Activated CD4-positive, alpha-beta T cell treated with anti-CD3 and anti-CD28 coated beads for 36 hours (primary cell): ENCODE measurements around the gene TMPRSS9. TPM values are rescaled to one million over a fixed set of nuclear protein-coding genes. Genes with fewer than 3 reads are reported as not detected.

Source experiments
- ATAC-seq: fragments of 200-7000 bp; cut with Tn5 transposase; one replicate; pipeline ENCODE4 v1.10.0; 2021; ENCODE audit warnings: mild to moderate bottlenecking, moderate library complexity
- CTCF ChIA-PET: fragments of 350-600 bp; sonication (Branson Sonifier 250); formaldehyde crosslinking; loops from one replicate; lab custom pipeline; 2021; ENCODE audit warnings: antibody characterized with exemption; lab: Charles Lee
- POLR2A ChIA-PET: fragments of 350-600 bp; sonication (Branson Sonifier 250); formaldehyde crosslinking; loops from one replicate; lab custom pipeline; 2021; ENCODE audit warnings: antibody characterized with exemption, inconsistent platforms; lab: Charles Lee
- DNase-seq: peaks from one replicate; pipeline ENCODE4 v3.0.0-alpha.2; 2020
- H3K27ac Mint-ChIP-seq: one replicate; pipeline ENCODE4 v1.8.0; 2021; ENCODE audit warnings: mixed read lengths
- H3K27me3 Mint-ChIP-seq: one replicate; pipeline ENCODE4 v1.8.0; 2021; ENCODE audit warnings: mixed read lengths
- H3K36me3 Mint-ChIP-seq: one replicate; pipeline ENCODE4 v1.8.0; 2021; ENCODE audit warnings: low read depth, mixed read lengths
- H3K4me1 Mint-ChIP-seq: one replicate; pipeline ENCODE4 v1.8.0; 2021; ENCODE audit warnings: mixed read lengths
- H3K4me3 Mint-ChIP-seq: one replicate; pipeline ENCODE4 v1.8.0; 2021; ENCODE audit warnings: mild to moderate bottlenecking, moderate library complexity, mixed read lengths
- H3K9me3 Mint-ChIP-seq: one replicate; pipeline ENCODE4 v1.8.0; 2021; ENCODE audit warnings: low read depth, mixed read lengths
- intact Hi-C, 2 experiments: fragments of 100-400 bp; cut with DNase I in 1 of 2; cut with micrococcal nuclease in 1 of 2; formaldehyde crosslinking; loops; one replicate each; pipeline versions ENCODE4 v1.14.2 to v1.15.1; 2022 to 2024; cut with DNase I, micrococcal nuclease
- total RNA-seq, 2 experiments: library from RNA; stranded (reverse); gene quantifications; one replicate each; pipeline ENCODE4 v1.2.3, GENCODE V29; 2021

Gene TMPRSS9
- total RNA-seq, 2 experiments from 2014 or later = not detected

DNA sequence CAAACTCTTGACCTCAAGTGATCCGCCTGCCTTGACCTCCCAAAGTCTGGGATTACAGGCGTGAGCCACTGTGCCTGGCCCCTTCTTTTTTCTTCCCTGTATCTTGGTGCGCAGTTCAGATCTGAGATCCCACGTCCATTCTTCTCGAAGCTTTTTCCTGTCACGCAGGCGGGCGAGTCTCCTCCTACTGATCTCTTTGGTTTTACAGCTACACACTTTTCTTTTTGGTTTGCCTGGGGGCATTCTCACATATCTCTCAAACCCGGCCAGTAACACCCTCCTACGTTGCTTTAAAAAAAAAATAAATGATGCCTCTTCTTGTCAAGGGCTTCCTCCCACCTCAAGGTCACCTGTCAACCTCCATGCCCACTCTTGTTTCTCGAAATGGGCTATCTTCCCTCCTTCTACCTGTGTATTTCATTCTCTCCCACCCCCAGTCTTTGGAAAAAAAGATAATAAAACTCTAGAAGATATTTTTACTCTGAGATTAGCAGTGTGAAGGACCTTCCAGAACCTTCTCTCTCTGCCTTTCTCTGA is 12.1 kb downstream of the TMPRSS9 start:
- peaks cover 4% of the 10 kb centered on the region for H3K9me3 Mint-ChIP-seq
- intact Hi-C loops = no loop called here
- CTCF ChIA-PET = interaction anchor here (0.6 kb wide), 2 partner anchors 45 to 113 kb away, joined by 3 read pairs; no protein-coding TSS in a partner anchor
- H3K4me1 Mint-ChIP-seq = no peaks in the 10 kb centered on the region
- no peak for ATAC-seq
- H3K27me3 Mint-ChIP-seq = no peaks in the 10 kb centered on the region
- H3K36me3 Mint-ChIP-seq = no peaks in the 10 kb centered on the region
- no peak overlapping the region for H3K27ac Mint-ChIP-seq
- POLR2A ChIA-PET = no interaction called here
- no peak overlapping the region for H3K4me3 Mint-ChIP-seq
- DNase-seq = no peak

DNA sequence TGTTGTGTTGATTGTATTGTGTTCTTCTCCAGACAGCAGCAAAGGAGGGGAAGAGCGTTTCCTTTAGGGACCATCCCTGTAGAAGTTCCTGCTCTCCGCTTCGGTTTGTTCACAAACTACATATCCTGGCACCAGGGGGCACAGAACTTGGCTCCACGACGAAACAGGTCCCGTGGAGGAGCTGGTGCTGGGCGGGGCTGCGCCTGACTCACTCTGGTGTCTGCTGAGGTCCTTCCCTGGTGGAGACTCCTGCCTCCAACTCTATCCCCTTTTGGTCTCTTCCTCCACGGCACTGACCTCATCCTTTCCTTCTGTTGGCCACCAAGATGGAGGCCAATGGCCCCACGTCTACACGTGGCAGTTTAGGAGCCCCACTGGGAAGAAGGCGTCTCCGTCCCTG is 14.7 kb downstream of the TMPRSS9 start:
- no peak overlapping the region for H3K4me3 Mint-ChIP-seq
- no peaks in the 10 kb centered on the region for H3K4me1 Mint-ChIP-seq
- DNase-seq (no peak), ATAC-seq (no peak)
- intact Hi-C loops = no loop called here
- peaks cover 12% of the 10 kb centered on the region for H3K9me3 Mint-ChIP-seq
- no peak overlapping the region for H3K27ac Mint-ChIP-seq
- CTCF ChIA-PET = no interaction called here
- no peaks in the 10 kb centered on the region for H3K36me3 Mint-ChIP-seq
- no peaks in the 10 kb centered on the region for H3K27me3 Mint-ChIP-seq
- POLR2A ChIA-PET = no interaction called here

DNA sequence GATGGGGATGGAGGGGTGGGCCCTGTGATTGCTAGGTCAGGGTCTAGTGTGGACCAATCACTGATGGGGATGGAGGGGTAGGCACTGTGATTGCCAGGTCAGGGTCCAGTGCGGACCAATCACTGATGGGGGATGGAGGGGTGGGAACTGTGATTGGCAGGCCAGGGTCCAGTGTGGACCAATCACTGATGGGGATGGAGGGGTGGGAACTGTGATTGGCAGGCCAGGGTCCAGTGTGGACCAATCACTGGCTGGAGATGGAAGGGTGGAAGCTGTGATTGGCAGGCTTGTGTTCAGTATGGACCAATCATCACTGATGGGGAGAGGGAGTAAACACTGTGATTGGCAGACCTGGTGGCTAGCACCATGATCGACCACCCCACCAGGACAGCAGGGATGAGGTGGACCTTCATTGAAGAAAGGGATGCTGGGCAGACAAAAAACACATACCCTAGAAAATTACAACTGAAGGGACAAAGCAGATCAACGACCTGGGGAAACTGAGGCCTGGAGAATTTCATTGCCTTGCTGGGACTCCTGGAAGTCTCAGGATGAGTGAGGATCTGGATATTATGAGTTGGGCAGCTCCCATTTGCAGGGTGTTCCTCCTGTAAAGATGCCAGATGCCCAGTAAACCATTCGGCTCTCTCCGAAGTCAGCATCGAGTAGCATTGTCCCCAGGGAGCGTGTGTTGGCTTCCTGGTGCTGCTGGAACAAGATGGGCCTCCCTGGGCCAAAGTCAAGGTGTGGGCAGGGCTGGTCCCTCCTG is 15.5 kb downstream of the TMPRSS9 start:
- Mint-ChIP-seq H3K27me3 (no peaks in the 10 kb centered on the region), H3K27ac (no peak overlapping the region), H3K4me3 (no peak overlapping the region), H3K36me3 (no peaks in the 10 kb centered on the region), H3K4me1 (no peaks in the 10 kb centered on the region), H3K9me3 (peaks cover 11% of the 10 kb centered on the region)
- intact Hi-C loops = no loop called here
- DNase-seq = no peak
- ChIA-PET CTCF (no interaction called here), POLR2A (no interaction called here)
- no peak for ATAC-seq

DNA sequence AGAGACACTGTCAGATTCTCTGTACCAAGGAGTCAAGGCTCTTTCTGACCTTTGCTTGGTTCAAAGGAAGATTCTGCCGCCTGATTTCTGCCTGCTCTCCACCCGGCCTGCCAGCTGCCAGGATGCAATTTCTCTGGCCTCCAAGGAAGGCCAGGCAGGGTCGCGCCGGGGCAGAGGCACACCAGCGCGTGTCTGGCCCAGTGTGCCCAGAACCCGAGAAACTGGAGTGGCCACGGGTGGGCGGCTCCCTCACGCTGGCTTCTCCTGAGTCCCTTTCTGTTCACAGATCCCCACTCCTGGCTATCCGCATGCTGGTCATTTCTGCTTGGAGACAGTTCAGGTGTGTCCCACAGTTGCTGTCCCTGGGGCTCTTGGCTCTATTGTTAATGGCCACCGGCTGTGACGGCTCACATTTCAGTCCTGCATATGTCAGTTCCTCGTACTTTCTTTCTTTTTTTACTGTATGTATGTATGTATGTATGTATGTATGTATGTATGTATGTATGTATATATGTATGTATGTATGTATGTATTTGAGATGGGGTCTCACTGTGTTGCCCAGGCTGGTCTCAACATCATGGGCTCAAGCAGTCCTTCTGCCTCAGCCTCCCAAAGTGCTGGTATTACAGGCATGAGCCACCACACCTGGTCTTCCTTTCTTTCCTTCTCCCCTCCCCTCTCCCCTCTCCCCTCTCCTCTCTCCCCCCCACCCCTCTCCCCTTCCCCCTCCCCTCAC is 16.9 kb downstream of the TMPRSS9 start:
- ChIA-PET CTCF (no interaction called here), POLR2A (no interaction called here)
- intact Hi-C loops = no loop called here
- ATAC-seq (no peak), DNase-seq (no peak)
- Mint-ChIP-seq H3K27ac (no peak overlapping the region), H3K4me1 (no peaks in the 10 kb centered on the region), H3K27me3 (no peaks in the 10 kb centered on the region), H3K9me3 (peaks cover 14% of the 10 kb centered on the region), H3K4me3 (no peak overlapping the region), H3K36me3 (no peaks in the 10 kb centered on the region)

DNA sequence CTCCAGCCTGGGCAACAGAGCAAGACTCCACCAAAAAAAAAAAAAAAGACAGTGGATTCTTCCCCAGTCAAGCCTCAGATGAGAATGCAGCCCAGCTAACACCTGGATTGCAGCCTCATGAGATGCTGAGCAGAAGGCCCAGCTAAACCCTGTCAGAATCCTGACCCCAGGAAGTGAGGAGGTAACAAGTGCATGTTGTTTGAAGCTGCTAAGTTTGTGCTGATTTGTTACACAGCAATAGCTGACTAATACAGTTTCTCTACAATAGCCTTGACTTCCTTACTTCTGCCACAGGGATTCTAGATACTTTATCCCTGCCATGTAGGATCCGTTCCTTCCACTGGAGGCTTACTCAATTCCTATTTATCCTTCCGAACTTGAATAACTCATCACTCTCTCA is 20.5 kb downstream of the TMPRSS9 start:
- ChIA-PET CTCF (interaction anchor here (1.0 to 1.1 kb wide), 2 partner anchors 12 to 55 kb away, joined by 3 read pairs; no protein-coding TSS in a partner anchor), POLR2A (no interaction called here)
- intact Hi-C loops = no loop called here
- Mint-ChIP-seq H3K9me3 (peaks cover 14% of the 10 kb centered on the region), H3K4me3 (no peak overlapping the region), H3K27me3 (peaks cover 4% of the 10 kb centered on the region), H3K4me1 (no peaks in the 10 kb centered on the region), H3K27ac (no peak overlapping the region), H3K36me3 (no peaks in the 10 kb centered on the region)
- ATAC-seq = no peak
- no peak for DNase-seq

DNA sequence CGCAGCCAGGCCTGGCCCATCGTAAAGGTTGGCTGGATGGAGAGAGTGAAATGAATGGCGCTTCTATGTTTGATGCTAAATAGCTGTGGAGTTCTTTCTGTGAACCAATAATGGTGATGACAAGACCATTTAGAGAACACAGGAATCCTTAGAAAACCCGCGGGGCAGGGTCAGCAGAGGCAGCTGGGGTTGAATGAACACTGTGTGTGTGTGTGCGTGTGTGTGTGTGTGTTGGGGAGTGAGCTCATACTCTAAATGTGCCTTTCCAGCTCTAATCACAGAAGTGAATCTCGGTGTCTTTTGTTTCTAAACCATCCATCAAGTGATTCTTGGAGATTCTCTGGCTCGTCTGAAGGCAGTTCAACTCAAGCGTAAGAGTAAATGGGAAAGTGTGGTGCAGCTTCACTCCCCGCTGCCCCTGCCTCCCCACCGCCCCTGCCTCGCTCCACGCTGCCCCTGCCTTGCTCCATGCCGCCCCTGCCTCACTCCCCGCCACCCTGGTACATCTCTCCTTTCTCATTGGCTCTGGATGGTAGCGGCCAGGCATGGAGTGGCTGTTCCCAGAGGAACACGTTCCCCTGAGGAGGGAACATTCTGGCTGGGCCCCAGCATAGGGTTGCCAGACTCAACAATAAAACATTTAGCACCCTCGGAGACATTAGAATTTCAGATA is 21.2 kb downstream of the TMPRSS9 start:
- Mint-ChIP-seq H3K4me3 (no peak overlapping the region), H3K4me1 (no peaks in the 10 kb centered on the region), H3K27me3 (peaks cover 4% of the 10 kb centered on the region), H3K27ac (no peak overlapping the region), H3K36me3 (no peaks in the 10 kb centered on the region), H3K9me3 (peaks cover 14% of the 10 kb centered on the region)
- ATAC-seq (no peak), DNase-seq (no peak)
- ChIA-PET POLR2A (no interaction called here), CTCF (no interaction called here)
- intact Hi-C loops = no loop called here

DNA sequence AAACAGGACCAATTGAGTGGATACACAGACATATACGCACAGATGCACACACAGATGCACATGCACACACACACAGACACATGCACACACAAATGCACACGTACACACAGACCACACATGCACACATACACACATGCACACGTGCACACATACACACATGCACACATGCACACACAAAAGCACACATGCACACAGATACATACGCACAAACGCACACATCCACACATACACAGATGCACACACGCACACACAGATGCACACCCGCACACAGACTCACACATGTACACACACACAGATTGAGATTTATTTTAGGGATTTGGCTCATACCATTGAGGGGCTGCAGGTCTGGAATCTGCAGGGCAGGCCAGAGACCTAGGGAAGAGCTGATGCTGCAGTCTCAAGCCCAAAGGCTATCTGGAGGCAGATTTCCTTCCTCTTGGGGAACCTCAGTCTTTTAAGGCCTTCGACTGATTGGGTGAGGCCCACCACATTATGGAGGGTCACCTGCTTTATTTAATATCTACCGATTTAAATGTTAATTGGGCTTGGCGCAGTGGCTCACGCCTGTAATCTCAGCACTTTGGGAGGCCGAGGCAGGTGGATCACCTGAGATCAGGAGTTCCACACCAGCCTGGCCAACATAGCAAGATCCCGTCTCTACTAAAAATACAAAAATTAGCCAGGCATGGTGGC is 22.6 kb downstream of the TMPRSS9 start:
- Mint-ChIP-seq H3K4me3 (no peak overlapping the region), H3K4me1 (no peaks in the 10 kb centered on the region), H3K9me3 (peaks cover 13% of the 10 kb centered on the region), H3K27ac (no peak overlapping the region), H3K27me3 (peaks cover 4% of the 10 kb centered on the region), H3K36me3 (no peaks in the 10 kb centered on the region)
- ATAC-seq = no peak
- ChIA-PET CTCF (interaction anchor here (2.5 kb wide), 1 partner anchor 10 kb away, joined by 9 read pairs; no protein-coding TSS in a partner anchor), POLR2A (no interaction called here)
- intact Hi-C loops = no loop called here
- DNase-seq = no peak

DNA sequence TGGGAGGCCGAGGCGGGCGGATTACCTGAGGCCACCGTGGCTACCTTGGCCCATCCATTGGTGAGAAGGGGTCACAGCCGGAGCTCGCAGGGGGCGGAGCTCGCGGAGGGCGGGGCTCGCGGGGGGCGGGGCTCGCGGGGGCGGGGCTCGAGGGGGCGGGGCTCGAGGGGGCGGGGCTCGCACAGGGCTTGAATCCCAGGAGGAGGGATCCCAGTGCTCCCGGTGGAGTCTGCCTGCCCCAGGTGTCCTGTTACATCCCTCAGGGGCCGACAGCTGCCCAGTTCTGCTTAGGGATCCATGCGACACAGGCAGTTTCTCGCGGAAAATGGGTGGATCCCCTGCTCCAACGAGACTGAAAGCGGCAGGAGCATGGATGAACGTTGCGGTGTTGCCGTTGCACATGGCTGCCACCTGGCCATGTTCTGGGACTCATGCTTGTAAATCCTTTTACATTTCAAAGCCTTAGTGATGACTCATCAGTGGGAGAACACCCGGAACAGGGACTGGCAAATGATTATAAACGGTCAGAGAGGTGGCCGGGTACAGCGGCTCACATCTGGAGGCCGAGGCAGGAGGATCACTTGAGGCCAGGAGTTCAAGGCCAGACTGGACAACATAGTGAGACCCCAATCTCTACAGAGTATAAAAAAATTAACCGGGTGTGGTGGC is 25.1 kb downstream of the TMPRSS9 start:
- H3K9me3 Mint-ChIP-seq = peaks cover 4% of the 10 kb centered on the region
- DNase-seq (no peak), ATAC-seq (no peak)
- H3K27me3 Mint-ChIP-seq = peaks cover 4% of the 10 kb centered on the region
- CTCF ChIA-PET = interaction anchor here (2.5 kb wide), 1 partner anchor 7 kb away, joined by 9 read pairs; no protein-coding TSS in a partner anchor
- no peak overlapping the region for H3K4me3 Mint-ChIP-seq
- POLR2A ChIA-PET = no interaction called here
- no peak overlapping the region for H3K27ac Mint-ChIP-seq
- intact Hi-C loops = no loop called here
- H3K4me1 Mint-ChIP-seq = no peaks in the 10 kb centered on the region
- no peaks in the 10 kb centered on the region for H3K36me3 Mint-ChIP-seq

DNA sequence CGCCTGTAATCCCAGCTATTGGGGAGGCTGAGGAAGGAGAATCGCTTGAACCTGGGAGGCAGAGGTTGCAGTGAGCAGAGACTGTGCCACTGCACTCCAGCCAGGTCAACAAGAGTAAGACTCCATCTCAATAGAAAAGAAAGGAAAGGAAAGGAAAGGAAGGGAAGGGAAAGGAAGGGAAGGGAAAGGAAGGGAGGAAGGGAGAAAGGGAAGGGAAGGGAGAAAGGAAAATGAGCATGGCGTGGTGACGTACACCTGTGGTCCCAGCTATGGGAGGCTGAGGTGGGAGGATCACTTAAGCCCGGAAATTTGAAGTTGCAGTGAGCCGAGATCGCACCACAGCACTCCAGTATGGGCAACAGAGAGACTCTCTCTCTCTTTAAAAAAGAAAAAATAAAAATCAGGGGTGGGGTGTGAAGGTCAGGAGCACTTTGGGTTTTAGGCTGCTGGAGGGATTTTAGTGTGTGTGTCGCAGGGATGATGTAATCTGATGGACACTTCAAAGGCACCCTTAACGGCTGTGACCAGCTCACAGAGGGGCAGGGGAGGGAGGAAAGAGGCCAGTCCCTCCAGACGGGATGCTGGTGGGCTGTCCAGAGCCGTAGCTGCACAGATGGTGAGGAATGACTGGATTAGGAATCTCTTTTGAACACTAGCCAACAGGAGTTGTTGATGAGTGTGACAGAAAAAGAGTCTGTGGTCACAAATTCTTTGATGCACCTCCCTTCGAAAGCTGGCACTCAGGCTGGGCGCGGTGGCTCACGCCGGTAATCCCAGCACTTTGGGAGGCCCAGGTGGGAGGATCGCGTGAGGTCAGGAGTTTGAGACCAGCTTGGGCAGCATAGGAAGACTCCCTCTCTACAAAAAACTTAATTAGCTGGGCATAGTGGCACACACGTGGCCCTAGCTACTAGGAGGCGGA is 27.6 kb downstream of the TMPRSS9 start:
- Mint-ChIP-seq H3K4me3 (no peak overlapping the region), H3K27ac (no peak overlapping the region), H3K4me1 (peaks cover 2% of the 10 kb centered on the region), H3K27me3 (peaks cover 3% of the 10 kb centered on the region), H3K9me3 (no peaks in the 10 kb centered on the region), H3K36me3 (no peaks in the 10 kb centered on the region)
- ChIA-PET POLR2A (no interaction called here), CTCF (interaction anchor here (1.0 to 1.2 kb wide), 2 partner anchors 32 to 74 kb away, joined by 3 to 4 read pairs; no protein-coding TSS in a partner anchor)
- ATAC-seq = no peak
- no peak for DNase-seq
- intact Hi-C loops = no loop called here

DNA sequence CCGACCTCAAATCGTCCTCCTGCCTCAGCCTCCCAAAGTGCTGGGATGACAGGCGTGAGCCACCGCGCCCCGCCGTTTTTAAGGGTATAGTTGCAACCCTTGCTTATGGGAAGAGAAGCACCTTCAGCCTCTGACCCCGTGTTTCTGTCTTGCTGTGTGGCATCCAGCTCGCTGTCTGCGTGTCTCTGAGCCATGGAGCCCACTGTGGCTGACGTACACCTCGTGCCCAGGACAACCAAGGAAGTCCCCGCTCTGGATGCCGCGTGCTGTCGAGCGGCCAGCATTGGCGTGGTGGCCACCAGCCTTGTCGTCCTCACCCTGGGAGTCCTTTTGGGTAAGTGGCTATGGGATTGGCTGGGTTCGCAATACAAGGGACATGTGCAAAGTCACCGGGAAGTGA is 29.5 kb downstream of the TMPRSS9 start:
- POLR2A ChIA-PET = interaction anchor here (0.7 kb wide), 1 partner anchor 208 kb away, joined by 5 read pairs; no protein-coding TSS in a partner anchor
- CTCF ChIA-PET = no interaction called here
- Mint-ChIP-seq H3K4me1 (peaks cover 2% of the 10 kb centered on the region), H3K27me3 (peaks cover 2% of the 10 kb centered on the region), H3K36me3 (no peaks in the 10 kb centered on the region), H3K27ac (no peak overlapping the region), H3K4me3 (no peak overlapping the region), H3K9me3 (no peaks in the 10 kb centered on the region)
- ATAC-seq (no peak), DNase-seq (no peak)
- intact Hi-C loops = no loop called here
